Nephron (organoid): Measurements from ENCODE around the gene HSPA12B.

Experiments used
- H3K27ac Mint-ChIP-seq, 3 experiments: 2 replicates each; pipeline ENCODE4 v1.8.0; 2020; ENCODE audit warnings: mixed read lengths in 3 of 3, mild to moderate bottlenecking in 2 of 3, moderate library complexity in 1 of 3
- H3K27me3 Mint-ChIP-seq: 2 replicates; pipeline ENCODE4 v1.8.0; 2021; ENCODE audit warnings: low read depth, mild to moderate bottlenecking, moderate library complexity, mixed read lengths
- H3K36me3 Mint-ChIP-seq: 2 replicates; pipeline ENCODE4 v1.8.0; 2020; ENCODE audit warnings: low read depth, mixed read lengths
- H3K4me1 Mint-ChIP-seq: 2 replicates; pipeline ENCODE4 v1.8.0; 2020; ENCODE audit warnings: mixed read lengths
- H3K4me3 Mint-ChIP-seq, 3 experiments: 2 replicates each; pipeline ENCODE4 v1.8.0; 2020; ENCODE audit warnings: mild to moderate bottlenecking in 3 of 3, mixed read lengths in 3 of 3, moderate library complexity in 2 of 3
- H3K9me3 Mint-ChIP-seq: 2 replicates; pipeline ENCODE4 v1.8.0; 2020; ENCODE audit warnings: mixed read lengths
- TF ChIP-seq, protein P1 (sequence below), 3 experiments: fragments of 200-600 bp; sonication (generic); IDR thresholded peaks; one replicate each; pipeline ENCODE4 v1.5.0; 2021; ENCODE audit warnings: antibody characterized with exemption in 3 of 3; ENCODE audit not compliant: unreplicated experiment in 3 of 3

The HSPA12B gene

DNA sequence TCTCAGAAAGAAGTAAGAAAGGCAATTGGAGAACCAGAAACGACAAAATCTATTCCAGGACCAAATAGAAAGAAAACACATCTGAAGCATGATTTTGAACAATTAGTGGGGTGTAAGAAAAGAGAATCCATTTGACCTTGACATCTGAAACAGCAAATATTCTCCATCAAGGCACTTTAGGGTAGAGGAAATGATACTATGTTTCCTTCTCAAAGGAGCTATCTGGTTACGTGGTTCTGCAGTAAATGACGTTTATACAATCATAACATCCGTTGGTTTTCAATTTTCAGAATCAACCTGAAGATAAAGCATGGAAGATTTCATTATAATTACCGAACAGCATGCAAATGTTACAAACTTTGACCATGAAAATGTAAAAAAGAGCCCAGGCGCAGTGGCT, 11.9 kb upstream of the HSPA12B start:
- H3K4me1 Mint-ChIP-seq = no peaks in the 10 kb centered on the region
- H3K4me3 Mint-ChIP-seq = no peak overlapping the region

GRCh38 chr20:3721912-3722311, 10.6 kb upstream of the HSPA12B start:
- TF ChIP-seq, protein P1, sequence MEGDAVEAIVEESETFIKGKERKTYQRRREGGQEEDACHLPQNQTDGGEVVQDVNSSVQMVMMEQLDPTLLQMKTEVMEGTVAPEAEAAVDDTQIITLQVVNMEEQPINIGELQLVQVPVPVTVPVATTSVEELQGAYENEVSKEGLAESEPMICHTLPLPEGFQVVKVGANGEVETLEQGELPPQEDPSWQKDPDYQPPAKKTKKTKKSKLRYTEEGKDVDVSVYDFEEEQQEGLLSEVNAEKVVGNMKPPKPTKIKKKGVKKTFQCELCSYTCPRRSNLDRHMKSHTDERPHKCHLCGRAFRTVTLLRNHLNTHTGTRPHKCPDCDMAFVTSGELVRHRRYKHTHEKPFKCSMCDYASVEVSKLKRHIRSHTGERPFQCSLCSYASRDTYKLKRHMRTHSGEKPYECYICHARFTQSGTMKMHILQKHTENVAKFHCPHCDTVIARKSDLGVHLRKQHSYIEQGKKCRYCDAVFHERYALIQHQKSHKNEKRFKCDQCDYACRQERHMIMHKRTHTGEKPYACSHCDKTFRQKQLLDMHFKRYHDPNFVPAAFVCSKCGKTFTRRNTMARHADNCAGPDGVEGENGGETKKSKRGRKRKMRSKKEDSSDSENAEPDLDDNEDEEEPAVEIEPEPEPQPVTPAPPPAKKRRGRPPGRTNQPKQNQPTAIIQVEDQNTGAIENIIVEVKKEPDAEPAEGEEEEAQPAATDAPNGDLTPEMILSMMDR (IDR thresholded peaks at IDR 0.05; ENCODE audit: unreplicated experiment in 3 of 3) = no peak

More for the DNA sequence above, 11.9 kb upstream of the HSPA12B start:
- no peak overlapping the region for H3K27ac Mint-ChIP-seq
- no peaks in the 10 kb centered on the region for H3K9me3 Mint-ChIP-seq
- H3K27me3 Mint-ChIP-seq = peaks cover 12% of the 10 kb centered on the region
- H3K36me3 Mint-ChIP-seq = no peaks in the 10 kb centered on the region
- TF ChIP-seq, protein P1 (IDR thresholded peaks at IDR 0.05; ENCODE audit: unreplicated experiment in 3 of 3) = no peak

DNA sequence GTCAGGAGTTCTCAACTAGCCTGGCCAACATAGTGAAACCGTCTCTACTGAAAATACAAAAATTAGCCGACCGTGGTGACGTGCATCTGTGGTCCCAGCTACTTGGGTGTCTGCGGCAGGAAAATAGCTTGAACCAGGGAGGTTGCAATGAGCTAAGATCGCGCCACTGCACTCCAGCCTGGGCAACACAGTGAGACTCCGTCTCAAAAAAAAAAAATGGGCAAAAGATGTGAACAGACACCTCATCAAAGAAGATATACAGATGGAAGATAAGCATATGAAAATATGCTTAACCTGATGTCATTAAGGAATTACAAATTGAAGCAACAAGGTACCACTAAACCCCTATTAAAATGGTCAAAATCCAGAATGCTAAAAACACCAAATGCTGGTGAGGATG, 9.2 kb upstream of the HSPA12B start:
- no peaks in the 10 kb centered on the region for H3K9me3 Mint-ChIP-seq
- no peak overlapping the region for H3K27ac Mint-ChIP-seq
- H3K36me3 Mint-ChIP-seq = no peaks in the 10 kb centered on the region
- TF ChIP-seq, protein P1 (IDR thresholded peaks at IDR 0.05; ENCODE audit: unreplicated experiment in 3 of 3) = no peak
- H3K4me3 Mint-ChIP-seq = no peak overlapping the region
- H3K4me1 Mint-ChIP-seq = peaks cover 14% of the 10 kb centered on the region
- H3K27me3 Mint-ChIP-seq = peaks cover 17% of the 10 kb centered on the region

More at GRCh38 chr20:3721912-3722311, 10.6 kb upstream of the HSPA12B start:
- Mint-ChIP-seq H3K9me3 (no peaks in the 10 kb centered on the region), H3K27ac (no peak overlapping the region), H3K36me3 (no peaks in the 10 kb centered on the region), H3K4me1 (peaks cover 1% of the 10 kb centered on the region), H3K4me3 (no peak overlapping the region), H3K27me3 (peaks cover 12% of the 10 kb centered on the region)

- Mint-ChIP-seq H3K4me1 (peaks cover 14% of the 10 kb centered on the region), H3K27me3 (peaks cover 19% of the 10 kb centered on the region), H3K9me3 (no peaks in the 10 kb centered on the region), H3K4me3 (no peak overlapping the region), H3K36me3 (no peaks in the 10 kb centered on the region), H3K27ac (no peak overlapping the region)
- TF ChIP-seq, protein P1 (IDR thresholded peaks at IDR 0.05; ENCODE audit: unreplicated experiment in 3 of 3) = no peak
These were observed 8.1 kb upstream of the HSPA12B start for GRCh38 chr20:3724356-3724755.

DNA sequence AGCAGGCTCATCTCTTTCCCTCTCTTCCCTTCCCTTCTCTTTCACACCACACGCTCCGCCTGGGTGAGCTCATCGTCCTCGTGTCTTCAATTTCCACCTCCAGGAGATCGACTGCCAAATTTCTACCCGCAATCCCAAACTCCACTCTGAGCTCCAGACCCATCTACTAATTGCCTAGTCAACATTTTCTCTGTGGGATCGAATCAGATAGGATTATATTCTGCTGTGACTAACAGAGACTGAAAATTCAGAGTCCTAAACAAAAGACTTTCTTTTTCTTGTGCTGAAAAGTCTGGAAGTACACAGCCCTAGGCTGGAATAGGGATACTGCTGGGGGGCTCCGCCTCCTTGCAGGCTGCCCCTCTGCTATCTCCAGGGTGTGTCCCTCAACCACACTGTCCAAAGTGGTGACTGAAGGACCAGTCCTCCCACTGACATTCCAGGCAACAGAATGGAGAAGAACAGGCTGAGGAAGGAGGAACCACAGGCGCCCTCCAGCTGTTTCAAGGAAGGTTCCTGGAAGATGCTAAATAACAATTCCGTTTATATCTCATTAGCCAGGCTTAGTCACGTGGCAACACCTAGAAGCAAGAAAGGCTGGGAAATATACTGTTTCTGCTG, 5.0 kb upstream of the HSPA12B start:
- Mint-ChIP-seq H3K4me1 (peaks cover 22% of the 10 kb centered on the region), H3K36me3 (no peaks in the 10 kb centered on the region), H3K27ac (peak overlapping the region; percentile 3 to 93 (median 73)), H3K4me3 (peak overlapping the region in 2 of 3 experiments; percentile 1 to 33), H3K27me3 (peaks cover 11% of the 10 kb centered on the region), H3K9me3 (no peaks in the 10 kb centered on the region)
- TF ChIP-seq, protein P1 (IDR thresholded peaks at IDR 0.05; ENCODE audit: unreplicated experiment in 3 of 3) = no peak

DNA sequence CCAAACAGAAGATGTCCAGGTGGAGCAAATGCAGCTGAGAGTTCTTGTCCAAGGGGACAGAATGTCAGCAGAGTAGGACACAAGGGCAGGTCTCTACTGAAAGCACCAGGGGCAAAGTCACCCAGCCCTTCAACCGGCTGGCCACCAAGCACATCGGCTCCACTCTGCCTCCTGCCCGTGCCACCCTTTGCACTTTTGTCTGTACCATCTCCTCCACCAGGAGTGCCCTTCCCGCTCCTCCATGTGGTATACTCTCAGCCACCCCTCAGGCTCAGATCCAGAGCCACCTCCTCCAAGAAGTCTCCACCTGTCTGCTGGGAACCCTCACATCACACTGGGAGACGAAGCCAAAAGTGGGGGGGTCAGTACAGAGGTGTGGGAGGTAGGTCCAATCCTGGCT, 4.1 kb upstream of the HSPA12B start:
- Mint-ChIP-seq H3K4me3 (peak overlapping the region in 1 of 3 experiments; percentile 33), H3K36me3 (no peaks in the 10 kb centered on the region), H3K27me3 (peaks cover 11% of the 10 kb centered on the region), H3K27ac (peak overlapping the region in 2 of 3 experiments; percentile 73 to 93), H3K4me1 (peaks cover 27% of the 10 kb centered on the region), H3K9me3 (no peaks in the 10 kb centered on the region)
- TF ChIP-seq, protein P1 (IDR thresholded peaks at IDR 0.05; ENCODE audit: unreplicated experiment in 3 of 3) = no peak
